Neural progenitor cell (in vitro differentiated cells): ENCODE measurements around the gene TSPAN33. TPM values are rescaled to one million over a fixed set of nuclear protein-coding genes. Genes with fewer than 3 reads are reported as not detected.

Source experiments
- DNase-seq: peaks from one replicate; pipeline ENCODE4 v3.0.0-alpha.2; 2016; ENCODE audit warnings: low spot score
- H2AFZ ChIP-seq: fragments of 200-600 bp; sonication (generic); replicated peaks from 2 replicates; pipeline ENCODE4 v1.6.1; 2016; ENCODE audit warnings: antibody characterized with exemption
- H3F3A ChIP-seq: fragments of 200-600 bp; sonication (generic); 2 replicates; pipeline ENCODE4 v1.6.1; 2016; ENCODE audit warnings: antibody characterized with exemption, low read depth
- H3K27ac ChIP-seq: fragments of 200-600 bp; sonication (generic); 2 replicates; pipeline ENCODE4 v1.5.1; 2016; ENCODE audit warnings: mild to moderate bottlenecking
- H3K27me3 ChIP-seq: fragments of 200-600 bp; sonication (generic); 2 replicates; pipeline ENCODE4 v1.6.1; 2016; ENCODE audit warnings: mild to moderate bottlenecking, moderate library complexity
- H3K36me3 ChIP-seq: fragments of 200-600 bp; sonication (generic); 2 replicates; pipeline ENCODE4 v1.5.1; 2016
- H3K4me1 ChIP-seq: fragments of 200-600 bp; sonication (generic); 2 replicates; pipeline ENCODE4 v1.6.1; 2016; ENCODE audit warnings: mixed run types
- H3K4me2 ChIP-seq: fragments of 200-600 bp; sonication (generic); 2 replicates; pipeline ENCODE4 v1.6.1; 2016
- H3K4me3 ChIP-seq: fragments of 200-600 bp; sonication (generic); 2 replicates; pipeline ENCODE4 v1.5.1; 2016
- H3K79me2 ChIP-seq: fragments of 200-600 bp; sonication (generic); 2 replicates; pipeline ENCODE4 v1.6.1; 2016; ENCODE audit warnings: low read depth
- H3K9ac ChIP-seq: fragments of 200-600 bp; sonication (generic); 2 replicates; pipeline ENCODE4 v1.6.1; 2016
- H3K9me3 ChIP-seq: fragments of 200-600 bp; sonication (generic); 2 replicates; pipeline ENCODE4 v1.5.1; 2016; ENCODE audit warnings: low read depth
- H4K20me1 ChIP-seq: fragments of 200-600 bp; sonication (generic); 2 replicates; pipeline ENCODE4 v1.6.1; 2016; ENCODE audit warnings: low read depth
- H3K27ac Mint-ChIP-seq: 3 replicates; pipeline ENCODE4 v1.8.0; 2021; ENCODE audit warnings: mixed read lengths
- H3K27me3 Mint-ChIP-seq: 2 replicates; pipeline ENCODE4 v1.8.0; 2022; ENCODE audit warnings: low read depth, mild to moderate bottlenecking, inconsistent platforms, moderate library complexity, mixed read lengths; ENCODE audit not compliant: insufficient read depth
- H3K36me3 Mint-ChIP-seq: 3 replicates; pipeline ENCODE4 v1.8.0; 2021; ENCODE audit warnings: mixed read lengths
- H3K4me1 Mint-ChIP-seq: 3 replicates; pipeline ENCODE4 v1.8.0; 2021; ENCODE audit warnings: mixed read lengths
- H3K4me3 Mint-ChIP-seq: 3 replicates; pipeline ENCODE4 v1.8.0; 2021; ENCODE audit warnings: mild to moderate bottlenecking, moderate library complexity, mixed read lengths
- H3K9me3 Mint-ChIP-seq: 3 replicates; pipeline ENCODE4 v1.8.0; 2020; ENCODE audit warnings: mixed read lengths
- EZH2 ChIP-seq: fragments of 200-600 bp; sonication (generic); IDR thresholded peaks from 2 replicates; pipeline ENCODE4 v1.6.1; 2017; ENCODE audit warnings: antibody characterized with exemption, mild to moderate bottlenecking, moderate library complexity
- EZH2phosphoT487 ChIP-seq: fragments of 200-600 bp; sonication (generic); IDR thresholded peaks from 2 replicates; pipeline ENCODE4 v1.6.1; 2017; ENCODE audit warnings: antibody characterized with exemption
- total RNA-seq: library from RNA; depleted of rRNA; stranded (reverse); fragments of >200 nt; gene quantifications from 2 replicates; pipeline ENCODE4 v1.2.3, GENCODE V29; 2015; ENCODE audit warnings: low replicate concordance
- TF ChIP-seq, protein P1 (sequence below): fragments of 200-600 bp; sonication (generic); IDR thresholded peaks from 2 replicates; pipeline ENCODE4 v1.5.1; 2017; ENCODE audit warnings: antibody characterized with exemption, mild to moderate bottlenecking

The TSPAN33 gene, protein sequence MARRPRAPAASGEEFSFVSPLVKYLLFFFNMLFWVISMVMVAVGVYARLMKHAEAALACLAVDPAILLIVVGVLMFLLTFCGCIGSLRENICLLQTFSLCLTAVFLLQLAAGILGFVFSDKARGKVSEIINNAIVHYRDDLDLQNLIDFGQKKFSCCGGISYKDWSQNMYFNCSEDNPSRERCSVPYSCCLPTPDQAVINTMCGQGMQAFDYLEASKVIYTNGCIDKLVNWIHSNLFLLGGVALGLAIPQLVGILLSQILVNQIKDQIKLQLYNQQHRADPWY
- 34.5 and 52.7 TPM in 2 replicates for total RNA-seq

DNA sequence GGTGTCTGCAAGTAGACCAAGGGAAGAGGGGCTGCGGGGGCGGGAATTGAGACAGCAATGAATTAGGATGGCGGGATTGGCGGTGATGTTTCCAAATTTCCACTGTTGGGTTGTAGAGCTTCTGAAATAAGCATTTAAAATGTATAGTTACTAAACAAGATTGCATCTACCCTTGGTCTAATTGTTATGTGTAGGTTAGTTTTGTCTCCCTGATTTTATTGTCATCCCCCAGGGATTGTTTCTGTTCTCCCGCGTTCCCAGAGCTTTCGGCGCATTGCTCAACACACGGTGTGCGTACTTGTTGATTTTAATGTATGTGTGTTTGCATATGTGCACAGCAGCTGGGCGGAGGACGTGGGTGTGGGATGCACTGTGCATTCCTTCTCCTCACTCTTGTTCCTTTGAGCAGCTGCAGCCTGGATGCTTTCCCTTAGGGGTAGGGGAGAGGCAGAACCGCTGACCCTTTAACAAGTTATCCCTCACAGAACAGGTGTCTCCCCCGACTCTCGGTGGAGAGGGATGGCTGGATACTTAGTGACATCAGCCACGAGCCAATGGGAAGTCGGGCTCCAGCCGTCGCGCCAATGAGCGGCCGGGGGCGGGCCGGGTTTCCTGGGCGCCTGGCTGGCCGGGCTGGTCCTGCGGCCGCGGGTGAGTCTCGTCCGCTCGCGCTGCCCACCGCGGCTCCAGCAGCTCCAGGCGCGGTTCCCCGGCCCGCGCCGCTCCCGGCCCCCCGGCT lies at the start of gene TSPAN33:
TSPAN33 (plus strand) TSS at position 613 of the 739 bp plus-strand sequence. CDS start 274 bp downstream, outside the sequence.
- Histone ChIP-seq H3K4me2 (peak within 1 kb of the TSS; percentile 98), H3K36me3 (no peaks in the 10 kb centered on the region), H4K20me1 (peaks cover 7% of the 10 kb centered on the region), H3K9me3 (no peaks in the 10 kb centered on the region), H3K27me3 (peaks cover 31% of the 10 kb centered on the region), H3K27ac (no peak within 1 kb of the TSS), H3F3A (peaks cover 12% of the 10 kb centered on the region), H3K4me1 (peaks cover 14% of the 10 kb centered on the region), H2AFZ (peak within 1 kb of the TSS; percentile 93), H3K79me2 (peaks cover 10% of the 10 kb centered on the region), H3K9ac (no peak within 1 kb of the TSS), H3K4me3 (peak within 1 kb of the TSS; percentile 95)
- Mint-ChIP-seq H3K27me3 (peaks cover 31% of the 10 kb centered on the region), H3K4me3 (peak within 1 kb of the TSS; percentile 93), H3K36me3 (no peaks in the 10 kb centered on the region), H3K9me3 (no peaks in the 10 kb centered on the region), H3K27ac (no peak within 1 kb of the TSS), H3K4me1 (peaks cover 15% of the 10 kb centered on the region)
- TF ChIP-seq EZH2 (no peak), EZH2phosphoT487 (no peak)
- TF ChIP-seq, protein P1, sequence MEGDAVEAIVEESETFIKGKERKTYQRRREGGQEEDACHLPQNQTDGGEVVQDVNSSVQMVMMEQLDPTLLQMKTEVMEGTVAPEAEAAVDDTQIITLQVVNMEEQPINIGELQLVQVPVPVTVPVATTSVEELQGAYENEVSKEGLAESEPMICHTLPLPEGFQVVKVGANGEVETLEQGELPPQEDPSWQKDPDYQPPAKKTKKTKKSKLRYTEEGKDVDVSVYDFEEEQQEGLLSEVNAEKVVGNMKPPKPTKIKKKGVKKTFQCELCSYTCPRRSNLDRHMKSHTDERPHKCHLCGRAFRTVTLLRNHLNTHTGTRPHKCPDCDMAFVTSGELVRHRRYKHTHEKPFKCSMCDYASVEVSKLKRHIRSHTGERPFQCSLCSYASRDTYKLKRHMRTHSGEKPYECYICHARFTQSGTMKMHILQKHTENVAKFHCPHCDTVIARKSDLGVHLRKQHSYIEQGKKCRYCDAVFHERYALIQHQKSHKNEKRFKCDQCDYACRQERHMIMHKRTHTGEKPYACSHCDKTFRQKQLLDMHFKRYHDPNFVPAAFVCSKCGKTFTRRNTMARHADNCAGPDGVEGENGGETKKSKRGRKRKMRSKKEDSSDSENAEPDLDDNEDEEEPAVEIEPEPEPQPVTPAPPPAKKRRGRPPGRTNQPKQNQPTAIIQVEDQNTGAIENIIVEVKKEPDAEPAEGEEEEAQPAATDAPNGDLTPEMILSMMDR: no peak
- DNase-seq: peak; percentile 95

DNA sequence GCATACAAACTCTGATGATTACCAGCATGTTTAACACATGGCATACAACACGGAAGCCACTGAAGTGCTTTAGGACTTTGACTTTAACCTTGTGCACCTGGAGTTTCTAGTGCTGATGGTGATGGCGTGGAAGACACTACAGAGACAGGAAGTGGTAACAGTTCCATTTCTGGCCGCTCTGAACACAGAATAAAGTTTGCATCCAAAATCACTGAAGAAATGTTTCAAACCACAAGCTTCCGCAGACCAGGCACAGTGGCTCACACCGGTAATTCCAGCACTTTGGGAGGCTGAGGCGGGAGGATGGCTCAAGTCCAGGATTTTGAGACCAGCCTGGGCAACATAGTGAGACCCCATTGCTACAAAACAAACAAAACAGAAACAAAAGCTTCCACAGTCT lies 49.2 kb upstream of the TSPAN33 start:
- H4K20me1 ChIP-seq: no peaks in the 10 kb centered on the region

DNA sequence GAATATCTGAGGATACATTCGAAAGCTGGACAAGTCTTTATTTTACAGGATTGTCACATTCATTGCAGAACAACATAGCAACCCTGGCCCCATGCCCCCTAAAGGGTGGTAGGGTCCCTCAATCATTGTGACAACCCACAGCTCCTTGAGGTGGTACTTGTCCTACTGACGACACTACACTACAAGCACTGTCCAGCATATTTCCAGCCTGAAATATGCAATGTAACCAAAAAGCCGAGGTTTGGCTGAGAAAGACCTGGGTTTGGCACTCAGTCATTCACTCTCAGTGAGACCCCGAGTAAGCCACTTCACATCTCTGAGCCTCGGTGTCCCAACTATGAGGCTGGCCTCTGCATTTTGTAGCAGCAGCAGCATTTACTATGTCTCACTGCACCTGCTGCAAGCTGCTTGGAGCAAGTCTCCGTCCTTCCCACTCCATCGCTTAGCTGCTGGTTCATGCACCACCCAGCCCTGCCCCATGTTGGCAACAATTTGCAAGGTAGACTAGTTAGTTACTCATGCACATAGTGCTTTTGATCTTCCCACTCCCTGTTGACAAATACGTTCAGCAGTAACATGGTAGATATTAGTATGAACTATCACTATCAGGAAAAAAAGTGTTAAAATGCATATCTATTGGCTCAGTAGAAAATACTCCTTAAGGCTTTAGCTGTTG lies 46.0 kb upstream of the TSPAN33 start:
- Histone ChIP-seq H3K9me3 (no peaks in the 10 kb centered on the region), H3K9ac (no peak overlapping the region), H3K4me1 (peaks cover 4% of the 10 kb centered on the region), H3F3A (no peaks in the 10 kb centered on the region), H3K4me2 (no peak overlapping the region), H3K27me3 (no peaks in the 10 kb centered on the region), H3K4me3 (no peak overlapping the region), H3K36me3 (no peaks in the 10 kb centered on the region), H4K20me1 (no peaks in the 10 kb centered on the region), H3K27ac (no peak overlapping the region), H2AFZ (no peak overlapping the region), H3K79me2 (no peaks in the 10 kb centered on the region)
- H3K4me3 Mint-ChIP-seq: no peak overlapping the region
- no peak for DNase-seq
- H3K9me3 Mint-ChIP-seq: no peaks in the 10 kb centered on the region
- TF ChIP-seq EZH2phosphoT487 (no peak), EZH2 (no peak)
- TF ChIP-seq, protein P1: no peak
- peaks cover 5% of the 10 kb centered on the region for H3K27me3 Mint-ChIP-seq
- peaks cover 18% of the 10 kb centered on the region for H3K4me1 Mint-ChIP-seq
- no peak overlapping the region for H3K27ac Mint-ChIP-seq
- H3K36me3 Mint-ChIP-seq: no peaks in the 10 kb centered on the region

More for the DNA sequence above, 49.2 kb upstream of the TSPAN33 start:
- no peak overlapping the region for H3K4me3 Mint-ChIP-seq
- Histone ChIP-seq H3K4me2 (no peak overlapping the region), H2AFZ (no peak overlapping the region), H3K79me2 (no peaks in the 10 kb centered on the region), H3K9ac (no peak overlapping the region), H3K4me3 (no peak overlapping the region), H3K27ac (no peak overlapping the region), H3K9me3 (no peaks in the 10 kb centered on the region), H3F3A (no peaks in the 10 kb centered on the region), H3K4me1 (no peaks in the 10 kb centered on the region), H3K27me3 (no peaks in the 10 kb centered on the region), H3K36me3 (no peaks in the 10 kb centered on the region)
- H3K27ac Mint-ChIP-seq: no peak overlapping the region
- peaks cover 9% of the 10 kb centered on the region for H3K4me1 Mint-ChIP-seq
- DNase-seq: no peak
- no peaks in the 10 kb centered on the region for H3K9me3 Mint-ChIP-seq
- no peaks in the 10 kb centered on the region for H3K36me3 Mint-ChIP-seq
- TF ChIP-seq, protein P1: no peak
- peaks cover 5% of the 10 kb centered on the region for H3K27me3 Mint-ChIP-seq
